ENCODE results near the gene NFRKB.
"Not testable (repeated sequence)": the region's sequence is repeated elsewhere in the genome, so short reads cannot be mapped to it uniquely, and the experiment has no call there.

The NFRKB gene

DNA sequence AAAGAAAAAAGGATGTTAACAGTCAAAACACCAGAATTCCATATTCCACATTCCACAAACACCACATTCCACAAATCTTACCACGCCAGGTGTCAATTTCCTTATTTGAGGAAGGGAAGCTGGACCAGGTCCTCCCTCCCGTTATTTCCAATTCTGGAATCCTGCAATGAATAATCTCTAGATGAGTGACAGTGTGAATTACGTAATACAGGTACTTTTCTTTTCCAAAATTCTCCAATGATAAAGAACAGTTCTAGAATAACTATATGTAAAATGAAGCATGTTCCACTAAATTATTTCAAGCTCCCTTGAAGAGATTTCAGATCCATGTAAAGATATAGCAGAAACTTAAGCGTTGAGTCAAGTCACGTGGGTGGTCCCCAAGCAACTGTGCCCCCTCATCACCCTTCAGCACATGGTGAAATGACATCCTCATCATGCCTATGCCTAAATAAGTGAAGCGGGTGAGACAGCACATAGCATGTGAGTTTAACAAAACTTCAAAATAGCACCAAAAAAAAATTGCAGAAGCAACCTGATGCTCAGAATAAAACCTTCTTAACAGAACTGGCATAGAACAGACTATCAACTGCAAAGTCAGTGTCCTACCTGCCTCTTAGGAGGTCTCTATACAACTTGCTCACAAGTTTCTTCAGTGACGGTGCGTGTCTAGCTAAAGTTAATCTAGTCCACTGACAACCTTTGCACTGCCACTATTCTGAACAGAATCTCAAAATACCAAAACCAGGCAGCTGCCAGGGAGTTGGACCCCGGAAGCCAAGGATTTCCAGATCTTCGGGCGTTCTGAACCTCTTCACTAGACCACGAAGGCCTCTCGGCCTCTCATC, 876 bp downstream of the NFRKB start:
- DNase-seq (ENCODE audit: low read depth) = no peak

DNA sequence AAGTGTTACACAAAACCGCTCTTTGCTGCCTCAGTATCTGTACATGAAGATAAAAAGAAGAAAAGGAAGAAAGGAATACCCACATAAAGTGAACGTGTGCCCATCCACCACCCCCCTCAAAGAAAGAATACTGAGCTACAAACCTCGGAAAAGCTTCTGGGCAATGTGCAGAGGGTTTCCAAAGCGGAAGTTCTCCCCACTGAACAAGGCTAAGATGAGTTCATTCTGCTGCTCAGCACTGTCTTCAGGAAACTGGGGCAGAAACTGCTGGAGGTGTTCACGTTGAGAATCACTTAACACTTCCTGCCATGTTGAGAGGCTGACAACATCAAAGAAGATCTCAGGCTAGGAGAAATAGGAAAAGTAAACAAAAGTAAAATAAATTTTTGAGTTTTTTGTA, 6.9 kb downstream of the NFRKB start:
- DNase-seq (ENCODE audit: low read depth) = no peak

DNA sequence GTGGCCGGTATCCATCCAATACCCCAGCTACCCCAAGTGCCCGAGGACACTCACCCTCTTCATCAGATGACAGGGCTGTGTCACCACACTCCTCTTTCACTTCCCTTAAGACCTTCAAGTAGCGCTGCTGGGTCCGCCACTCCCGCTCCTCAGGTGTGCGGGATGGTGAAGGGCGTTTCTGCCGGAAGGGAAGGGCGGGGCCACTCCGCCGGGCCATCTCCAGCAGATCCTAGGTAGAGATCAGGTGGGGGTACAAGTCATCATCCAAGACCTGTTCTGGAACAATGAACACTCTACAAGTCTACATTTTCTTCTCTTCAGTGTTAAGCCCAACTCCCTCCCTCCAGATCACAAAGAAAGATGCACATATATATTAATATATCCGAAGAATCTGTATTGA, 10.0 kb downstream of the NFRKB start:
- DNase-seq (ENCODE audit: low read depth) = no peak

DNA sequence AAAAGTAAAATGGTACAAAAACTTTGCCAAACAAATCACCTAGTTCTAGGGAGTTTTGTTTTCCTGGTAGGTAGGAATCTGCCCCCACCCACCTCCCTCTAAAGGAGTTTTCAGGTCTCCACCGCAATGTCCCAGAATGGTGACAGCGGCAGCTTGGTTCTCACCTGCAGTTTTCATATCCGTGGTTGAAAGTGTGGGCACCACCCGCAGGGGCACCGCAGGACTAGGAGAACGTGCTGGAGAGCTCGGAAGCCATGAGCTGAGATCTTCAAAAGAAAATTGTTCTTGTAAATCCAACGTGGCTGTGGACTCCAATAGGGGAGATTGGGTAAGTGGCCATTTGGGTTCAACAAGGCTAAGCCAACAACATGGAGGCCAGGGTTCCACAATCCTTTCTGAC, 10.8 kb downstream of the NFRKB start:
- DNase-seq (ENCODE audit: low read depth) = no peak

DNA sequence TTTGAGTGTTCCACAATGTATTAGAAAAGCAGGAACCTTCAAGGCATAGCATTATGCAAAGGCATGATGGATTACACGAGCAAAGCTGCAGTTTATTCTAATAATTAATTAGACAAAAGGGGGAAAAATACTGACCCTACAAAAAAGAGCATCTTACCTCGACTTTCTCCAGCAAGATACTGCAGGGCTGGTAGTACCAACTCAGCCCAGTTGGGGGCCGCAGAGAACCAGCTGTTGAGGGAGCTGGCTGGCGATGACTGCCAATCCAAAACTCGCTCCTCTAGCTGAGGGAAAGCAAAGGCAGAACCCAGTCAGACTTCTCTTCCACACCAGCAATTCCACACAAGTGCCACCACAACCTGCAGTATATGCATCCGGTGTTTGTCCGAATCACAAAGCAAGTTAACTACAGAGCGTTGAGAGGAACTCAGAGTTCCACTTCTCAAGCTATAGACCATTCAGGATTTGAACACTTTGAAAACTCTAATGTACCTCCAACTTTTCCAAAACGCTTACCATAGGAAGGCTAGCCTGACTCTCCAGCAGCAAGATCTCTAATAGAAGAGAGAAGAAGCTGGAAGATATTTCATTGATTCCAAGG, 13.7 kb downstream of the NFRKB start:
- no peak for DNase-seq (ENCODE audit: low read depth)

DNA sequence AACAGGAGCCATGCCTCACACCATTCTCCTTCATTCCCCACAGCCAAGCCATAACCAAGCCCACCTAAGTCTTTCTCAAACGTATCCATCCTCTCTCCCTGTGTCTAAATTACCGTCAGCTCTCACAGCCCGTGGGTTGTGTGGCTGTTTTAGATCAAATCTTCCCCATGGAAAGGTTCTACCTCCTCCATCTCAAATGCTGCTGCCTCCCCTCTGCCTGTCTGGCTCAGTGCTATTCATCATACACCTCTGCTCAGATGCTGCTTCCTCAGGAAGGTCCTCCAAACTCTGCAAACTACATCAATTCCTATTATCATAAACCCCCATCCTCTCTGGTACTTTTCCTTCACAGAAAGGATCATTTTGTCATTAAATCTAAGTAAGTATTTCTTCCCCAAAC, 15.1 kb downstream of the NFRKB start:
- no peak for DNase-seq (ENCODE audit: low read depth)

DNA sequence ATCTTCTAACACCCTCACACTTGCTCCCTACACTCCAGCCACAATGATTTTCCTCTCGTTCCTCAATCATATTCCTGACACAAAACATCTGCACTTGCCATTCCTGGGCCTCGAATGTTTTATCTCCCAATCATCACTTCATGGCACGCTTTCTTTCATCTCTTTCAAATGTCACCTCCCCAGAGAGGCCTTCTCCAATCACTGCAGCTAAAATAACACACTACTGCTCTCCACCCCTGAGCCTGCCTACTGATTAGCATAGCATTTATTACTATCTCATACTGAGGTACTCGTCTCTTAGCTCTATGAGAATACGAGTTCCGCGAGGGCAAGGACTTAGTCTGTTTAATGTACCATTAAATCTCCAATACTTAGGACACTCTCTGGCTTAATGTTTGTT, 23.5 kb downstream of the NFRKB start:
- no peak for DNase-seq (ENCODE audit: low read depth)

DNA sequence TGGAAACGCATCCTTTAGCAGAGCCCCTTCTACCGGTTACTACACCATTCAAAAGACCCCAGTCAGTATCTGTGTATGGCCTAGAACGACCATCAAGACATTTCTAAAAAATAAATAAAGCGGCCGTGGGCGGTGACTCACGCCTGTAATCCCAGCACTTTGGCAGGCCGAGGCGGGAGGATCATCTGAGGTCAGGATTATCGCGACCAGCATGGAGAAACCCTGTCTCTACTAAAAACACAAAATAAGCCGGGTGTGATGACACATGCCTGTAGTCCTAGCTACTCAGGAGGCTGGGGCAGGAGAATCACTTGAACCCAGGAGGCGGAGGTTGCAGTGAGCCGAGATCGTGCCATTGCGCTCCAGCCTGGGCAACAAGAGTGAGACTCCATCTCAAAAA, 26.8 kb downstream of the NFRKB start:
- not testable (repeated sequence) for DNase-seq (ENCODE audit: low read depth)

DNA sequence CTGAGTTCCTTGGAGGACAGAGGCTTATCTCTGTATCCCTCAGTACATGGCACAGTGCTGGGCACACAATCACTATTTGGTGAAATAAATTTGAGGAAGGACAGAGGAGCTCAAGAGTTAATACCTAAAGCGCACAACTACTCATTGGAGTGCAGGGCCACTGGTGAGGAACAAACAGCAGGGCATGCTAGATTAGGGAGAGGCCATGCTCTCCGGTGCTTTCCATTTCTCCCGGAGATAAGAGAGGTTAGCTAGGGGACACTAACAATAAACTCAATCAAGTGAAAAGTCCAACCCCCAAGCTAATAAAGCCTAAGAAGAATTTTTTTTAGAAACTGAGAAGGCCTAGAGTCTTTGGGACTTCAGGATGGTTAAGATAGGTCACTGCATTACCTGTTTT, 29.1 kb downstream of the NFRKB start:
- no peak for DNase-seq (ENCODE audit: low read depth)

DNA sequence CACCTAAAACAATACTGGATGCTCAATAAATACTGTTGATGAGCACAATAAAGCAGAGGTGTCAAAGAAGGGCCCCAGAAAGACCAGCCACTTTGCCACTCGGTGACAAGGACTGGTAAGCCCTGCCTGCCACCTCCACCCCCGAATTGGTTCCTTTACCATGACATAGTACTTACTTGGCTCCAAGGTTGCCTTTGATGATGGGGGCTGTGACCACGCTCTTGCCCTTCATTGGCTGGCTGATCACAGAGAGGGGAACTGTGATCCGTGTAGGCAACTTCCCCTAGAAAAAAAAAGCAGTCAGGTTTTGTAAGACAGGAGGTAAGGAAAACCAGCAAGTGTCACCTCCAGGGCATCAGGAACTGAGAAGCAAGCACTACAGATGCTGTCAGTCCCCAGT, 29.7 kb downstream of the NFRKB start:
- no peak for DNase-seq (ENCODE audit: low read depth)

DNA sequence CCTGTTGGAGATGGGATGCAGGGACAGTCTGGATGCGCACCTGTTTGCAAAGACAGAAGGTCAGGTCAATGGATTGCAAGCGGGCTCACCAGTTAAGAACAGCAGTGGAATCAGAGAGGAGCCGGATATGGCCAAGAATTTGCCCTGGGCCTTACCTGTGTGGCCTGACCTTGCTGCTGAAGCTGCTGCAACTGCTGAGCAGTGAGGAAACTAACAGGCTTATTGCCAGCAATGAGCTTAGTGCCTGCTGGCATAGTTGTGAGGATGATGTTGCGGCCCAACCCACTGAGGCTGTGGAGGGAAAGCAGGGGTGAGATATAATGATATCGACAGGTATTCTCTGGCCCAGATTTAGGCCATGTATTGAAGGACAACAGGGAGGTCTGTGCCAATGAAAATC, 30.6 kb downstream of the NFRKB start:
- DNase-seq (ENCODE audit: low read depth) = no peak

DNA sequence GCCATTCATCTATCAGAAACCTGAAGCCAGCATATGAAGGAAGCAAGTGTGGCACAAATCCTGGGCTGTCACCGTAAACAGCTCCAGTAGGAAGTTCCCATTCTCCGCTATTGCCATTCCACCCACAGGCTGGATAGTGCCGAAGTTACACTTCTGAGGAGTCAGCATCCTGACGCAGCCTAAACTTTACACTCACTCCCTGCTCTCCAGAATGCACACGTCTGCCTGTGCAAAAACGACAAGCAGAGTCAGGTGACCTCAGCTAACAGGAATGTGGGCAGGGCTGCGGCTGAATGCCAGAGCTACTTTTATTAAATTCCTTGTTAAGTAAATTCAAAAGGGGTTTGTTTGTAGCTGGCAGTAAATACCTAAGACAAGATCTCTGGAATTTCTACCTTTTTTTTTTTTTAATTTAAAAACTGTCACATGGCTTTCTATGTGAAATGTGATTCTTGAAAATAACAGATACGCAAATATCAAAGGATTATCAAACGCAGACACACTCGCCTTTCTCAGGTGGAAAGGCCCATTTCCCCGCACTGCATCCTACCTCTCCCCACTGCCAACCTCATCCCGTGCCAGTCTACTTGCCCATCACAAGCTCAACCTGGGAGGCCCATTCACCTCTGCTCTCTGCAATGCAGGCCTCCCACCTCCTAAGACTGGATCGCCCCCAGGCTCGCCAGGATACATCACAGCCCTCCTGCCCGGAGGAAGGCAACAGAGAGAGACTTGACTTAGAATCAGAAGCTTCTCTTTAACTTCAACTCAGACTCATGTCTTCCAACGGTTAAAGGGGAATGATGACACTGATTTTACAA, 33.5 kb downstream of the NFRKB start:
- no peak for DNase-seq (ENCODE audit: low read depth)

DNA sequence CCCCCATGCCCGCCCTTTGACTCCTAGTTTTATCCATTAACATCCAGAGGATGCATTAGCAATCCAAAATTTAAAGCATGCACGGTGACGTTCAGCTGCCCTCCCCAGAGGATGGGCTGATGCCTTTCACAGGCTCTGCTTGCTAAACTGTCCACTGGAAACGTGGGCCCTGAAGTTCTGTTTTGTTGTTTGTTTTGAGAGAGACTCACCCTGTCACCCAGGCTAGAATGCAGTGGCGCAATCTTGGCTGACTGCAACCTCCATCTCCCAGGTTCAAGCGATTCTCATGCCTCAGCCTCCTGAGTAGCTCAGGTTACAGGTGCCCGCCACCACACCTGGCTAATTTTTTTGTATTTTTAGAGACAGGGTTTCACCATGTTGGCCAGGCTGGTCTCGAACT, 39.3 kb downstream of the NFRKB start:
- DNase-seq (ENCODE audit: low read depth) = no peak

DNA sequence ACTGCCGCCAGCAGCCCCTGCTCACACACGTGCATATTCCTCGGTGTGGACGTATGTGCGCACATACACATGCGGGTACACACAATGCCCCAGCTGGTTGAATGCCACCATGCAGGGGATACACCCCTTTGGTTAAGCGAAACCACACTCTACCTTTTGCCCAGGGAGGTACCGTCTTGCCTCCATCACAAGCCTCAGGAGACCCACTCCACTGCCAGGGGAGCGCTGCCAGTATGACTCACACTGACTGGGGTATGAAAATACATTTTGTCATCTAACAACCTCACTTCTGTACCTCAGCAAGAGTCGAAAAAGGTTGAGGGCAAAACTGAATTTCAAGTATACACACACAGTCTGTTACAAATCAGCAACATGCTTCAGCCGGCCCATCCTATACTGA, 40.3 kb downstream of the NFRKB start:
- no peak for DNase-seq (ENCODE audit: low read depth)

DNA sequence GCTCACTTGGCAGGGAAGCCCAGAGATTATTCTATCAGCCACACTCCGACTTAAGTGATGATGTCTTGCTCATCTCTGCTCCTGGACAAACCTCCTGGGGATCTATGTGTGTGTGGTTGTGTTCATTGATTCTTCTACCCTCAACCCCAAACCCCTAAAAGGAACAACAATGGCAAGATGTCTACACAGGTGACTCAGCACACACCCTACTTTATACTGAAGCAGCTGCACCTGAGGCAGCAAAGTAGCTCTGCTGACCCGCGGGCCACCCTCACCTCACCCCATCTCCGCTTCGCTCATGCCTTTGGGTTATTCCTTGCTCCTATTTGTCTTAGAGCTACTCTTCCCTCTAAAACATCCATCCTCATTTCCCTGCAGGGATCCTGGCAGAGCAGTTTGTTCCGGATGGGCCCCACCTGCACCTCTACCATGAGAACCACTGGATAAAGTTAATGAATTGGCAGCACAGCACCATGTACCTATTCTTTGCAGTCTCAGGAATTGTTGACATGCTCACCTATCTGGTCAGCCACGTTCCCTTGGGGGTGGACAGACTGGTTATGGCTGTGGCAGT, 41.1 kb downstream of the NFRKB start:
- DNase-seq (ENCODE audit: low read depth) = no peak

DNA sequence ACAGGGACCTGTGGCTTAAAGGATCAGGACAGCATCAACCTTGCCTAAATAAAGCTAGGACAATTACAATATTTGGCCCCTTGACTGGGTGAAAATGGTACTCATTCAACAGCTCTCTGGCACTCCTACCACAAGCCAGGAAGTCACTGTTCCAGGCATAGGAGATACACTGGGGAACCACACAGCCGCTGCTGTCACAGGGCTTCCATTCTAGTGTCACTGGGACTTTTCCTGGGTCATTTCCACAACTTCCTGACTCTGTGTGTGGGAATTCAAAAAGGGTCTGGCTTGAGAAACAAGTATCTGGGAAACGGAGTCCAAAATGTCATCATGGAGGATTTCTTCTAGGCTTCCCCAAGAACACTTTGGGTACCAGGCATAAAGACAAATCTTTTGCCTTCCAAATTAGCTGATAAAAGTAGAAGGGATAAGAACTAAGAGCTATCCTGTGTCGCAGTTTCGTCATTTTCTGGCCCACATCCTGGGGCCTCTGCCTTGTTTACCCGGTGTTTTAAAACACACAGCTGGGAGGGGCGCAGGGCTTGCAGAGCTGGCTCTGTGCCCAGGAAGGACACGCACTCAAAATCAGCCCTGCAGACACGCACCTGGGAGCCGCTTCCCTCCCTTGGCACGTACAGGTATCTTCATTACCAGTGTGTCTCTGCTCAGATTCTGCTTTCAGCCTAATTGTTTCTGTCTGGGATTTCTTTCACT, 41.7 kb downstream of the NFRKB start:
- DNase-seq (ENCODE audit: low read depth) = peak; percentile 22

DNA sequence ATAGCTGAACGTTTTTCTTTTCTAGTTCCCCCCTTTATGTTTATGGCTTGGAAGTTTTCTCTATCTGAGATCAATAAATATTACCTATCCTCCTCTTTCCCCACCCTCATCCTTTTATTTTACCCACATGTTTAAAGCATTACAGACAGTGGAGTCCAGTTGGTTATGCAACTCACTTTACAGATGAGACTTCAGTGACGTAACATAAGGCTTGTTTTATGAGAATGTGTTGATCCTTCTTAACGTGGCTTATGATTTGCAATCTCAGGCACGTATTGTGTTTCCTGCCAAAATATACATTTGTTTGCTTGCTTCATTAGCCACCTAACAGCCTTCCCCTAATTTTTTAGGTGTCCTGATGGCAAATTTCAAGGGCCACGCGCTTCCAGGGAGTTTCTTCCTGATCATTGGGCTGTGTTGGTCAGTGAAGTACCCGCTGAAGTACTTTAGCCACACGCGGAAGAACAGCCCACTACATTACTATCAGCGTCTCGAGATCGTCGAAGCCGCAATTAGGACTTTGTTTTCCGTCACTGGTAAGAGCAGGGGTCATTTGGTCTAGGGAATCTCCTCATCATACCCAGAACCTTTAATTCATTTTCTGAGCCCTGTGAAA, 43.1 kb downstream of the NFRKB start:
- no peak for DNase-seq (ENCODE audit: low read depth)

DNA sequence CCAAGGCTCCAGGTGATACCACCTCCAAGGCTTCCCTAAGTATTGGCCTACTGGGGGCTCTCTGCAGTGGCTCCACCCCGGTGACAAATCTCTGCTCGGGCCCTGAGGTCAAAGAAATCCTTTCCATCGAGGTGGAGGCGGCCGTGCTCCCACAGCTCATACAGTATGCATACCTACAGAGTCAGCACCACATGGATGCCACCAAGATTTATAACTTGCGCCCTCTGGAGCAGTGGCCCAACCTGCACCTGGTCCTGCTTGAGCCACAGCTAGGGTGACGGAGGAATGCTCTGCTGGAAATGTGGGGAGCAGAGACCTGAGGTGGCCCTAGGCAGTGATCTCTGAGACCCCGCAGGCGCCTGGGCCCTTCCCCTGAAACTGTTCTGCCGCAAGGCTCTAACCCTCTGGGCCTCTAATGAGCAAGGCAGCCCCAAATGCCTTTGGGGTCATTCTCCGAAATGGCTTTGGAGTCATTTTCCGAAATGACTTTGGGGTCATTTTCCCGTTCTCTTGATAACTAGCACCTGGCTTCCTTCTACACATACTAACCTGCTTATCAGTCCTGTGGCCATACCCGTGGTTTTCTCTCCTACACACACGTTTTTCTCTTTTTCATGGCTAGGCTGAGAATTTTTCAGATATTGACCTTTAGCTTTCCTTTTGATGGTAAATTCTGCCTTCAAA, 45.8 kb downstream of the NFRKB start:
- DNase-seq (ENCODE audit: low read depth) = no peak

DNA sequence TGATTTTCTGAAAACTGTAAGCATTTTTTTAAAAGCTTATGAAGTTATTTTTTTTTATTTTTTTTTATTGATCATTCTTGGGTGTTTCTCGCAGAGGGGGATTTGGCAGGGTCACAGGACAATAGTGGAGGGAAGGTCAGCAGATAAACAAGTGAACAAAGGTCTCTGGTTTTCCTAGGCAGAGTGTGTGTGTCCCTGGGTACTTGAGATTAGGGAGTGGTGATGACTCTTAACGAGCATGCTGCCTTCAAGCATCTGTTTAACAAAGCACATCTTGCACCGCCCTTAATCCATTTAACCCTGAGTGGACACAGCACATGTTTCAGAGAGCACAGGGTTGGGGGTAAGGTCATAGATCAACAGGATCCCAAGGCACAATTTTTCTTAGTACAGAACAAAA, 48.0 kb downstream of the NFRKB start:
- DNase-seq (ENCODE audit: low read depth) = not testable (repeated sequence)

DNA sequence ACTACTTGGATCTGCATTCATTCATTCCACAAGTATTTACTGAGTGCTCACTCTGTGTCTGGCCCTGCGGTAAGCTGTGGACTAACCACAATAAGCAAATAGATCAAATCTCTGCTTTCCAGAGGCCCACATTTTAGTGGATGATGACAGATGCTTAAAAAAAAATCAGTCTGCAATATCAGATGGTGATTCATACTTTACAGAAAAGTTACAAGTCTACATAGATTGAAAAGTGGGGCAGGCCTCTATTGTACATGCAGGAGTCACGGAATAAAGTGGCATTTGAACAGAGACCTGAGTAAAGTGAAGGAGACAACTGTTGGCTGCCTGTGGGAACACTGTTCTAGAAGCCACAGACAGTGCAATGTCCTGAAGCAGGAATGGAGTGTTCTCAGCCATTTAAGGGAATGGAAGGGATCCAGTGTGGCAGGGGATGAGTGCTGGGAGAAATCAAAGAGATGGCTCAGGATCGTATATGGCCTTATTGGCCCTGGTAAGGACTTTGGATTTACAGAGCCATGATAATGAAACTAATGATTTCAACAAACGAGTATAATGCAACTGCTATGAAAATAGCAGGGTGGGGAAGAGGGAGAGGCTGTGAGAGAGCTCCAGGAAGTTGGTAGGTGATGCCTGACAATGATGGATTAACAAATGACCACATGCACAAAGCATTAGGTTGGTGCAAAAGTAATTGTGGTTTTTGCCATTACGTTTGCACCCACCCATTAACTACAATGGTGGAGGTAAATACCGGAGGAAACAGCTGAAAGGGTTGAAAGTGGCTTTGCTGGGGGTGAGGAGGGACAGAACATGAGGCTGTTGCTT, 48.7 kb downstream of the NFRKB start:
- no peak for DNase-seq (ENCODE audit: low read depth)

Data from stimulated activated CD4-positive, alpha-beta T cell treated with anti-CD3 and anti-CD28 coated beads, Interleukin-2, amount 100 ng/mL, for 4 hours (primary cell).